WTC11 (cell line): ENCODE results near the gene RNF17. TPM values are rescaled to one million over a fixed set of nuclear protein-coding genes. Genes with fewer than 3 reads are reported as not detected.

ENCODE experiments used
- ATAC-seq: fragments of 200-7000 bp; cut with Tn5 transposase; 2 replicates; pipeline ENCODE4 v1.10.0; 2021; ENCODE audit warnings: mild to moderate bottlenecking, moderate library complexity
- CTCF ChIA-PET: fragments of 300-600 bp; sonication (Branson Sonifier 250); formaldehyde crosslinking; loops from one replicate; lab custom pipeline; 2021; ENCODE audit warnings: antibody characterized with exemption; lab: Charles Lee
- POLR2A ChIA-PET: fragments of 350-600 bp; sonication (Branson Sonifier 250); formaldehyde crosslinking; loops from one replicate; lab custom pipeline; 2021; ENCODE audit warnings: antibody characterized with exemption; lab: Charles Lee
- DNase-seq: peaks from one replicate; pipeline ENCODE4 v3.0.0; 2021; ENCODE audit warnings: low spot score
- H3K27ac Mint-ChIP-seq: 2 replicates; pipeline ENCODE4 v1.8.0; 2021; ENCODE audit warnings: mixed read lengths
- H3K27me3 Mint-ChIP-seq: 2 replicates; pipeline ENCODE4 v1.8.0; 2021; ENCODE audit warnings: low read depth, mild to moderate bottlenecking, moderate library complexity, mixed read lengths
- H3K36me3 Mint-ChIP-seq: 2 replicates; pipeline ENCODE4 v1.8.0; 2021; ENCODE audit warnings: mixed read lengths
- H3K4me1 Mint-ChIP-seq: 2 replicates; pipeline ENCODE4 v1.8.0; 2022; ENCODE audit warnings: mixed read lengths
- H3K4me3 Mint-ChIP-seq: 2 replicates; pipeline ENCODE4 v1.8.0; 2021; ENCODE audit warnings: mild to moderate bottlenecking, moderate library complexity, mixed read lengths
- H3K9me3 Mint-ChIP-seq: 2 replicates; pipeline ENCODE4 v1.8.0; 2021; ENCODE audit warnings: mixed read lengths
- ATF1 ChIP-seq: sonication (generic); formaldehyde crosslinking; IDR thresholded peaks from 2 replicates; pipeline ENCODE4 v1.8.1; 2023; ENCODE audit warnings: mild to moderate bottlenecking, moderate library complexity, missing genetic modification reagents
- ATF2 ChIP-seq: sonication (generic); formaldehyde crosslinking; IDR thresholded peaks from 2 replicates; pipeline ENCODE4 v1.8.1; 2022; ENCODE audit warnings: low read depth, missing genetic modification reagents, borderline replicate concordance
- IRF2 ChIP-seq: sonication (generic); formaldehyde crosslinking; IDR thresholded peaks from 2 replicates; pipeline ENCODE4 v1.8.0; 2022; ENCODE audit warnings: low read depth, missing genetic modification reagents, borderline replicate concordance
- JAZF1 ChIP-seq: fragments of 250-450 bp; sonication (Bioruptor Pico); IDR thresholded peaks from 2 replicates; pipeline ENCODE4 v1.9.0; 2021; ENCODE audit warnings: moderate library complexity, mild to moderate bottlenecking, inconsistent platforms
- MLX ChIP-seq: sonication (generic); formaldehyde crosslinking; IDR thresholded peaks from 2 replicates; pipeline ENCODE4 v1.8.1; 2023; ENCODE audit warnings: mild to moderate bottlenecking, missing genetic modification reagents, moderate library complexity
- NR1H2 ChIP-seq: sonication (generic); formaldehyde crosslinking; IDR thresholded peaks from 2 replicates; pipeline ENCODE4 v1.9.0; 2021; ENCODE audit warnings: mild to moderate bottlenecking, moderate library complexity, missing genetic modification reagents
- USF2 ChIP-seq: sonication (generic); formaldehyde crosslinking; IDR thresholded peaks from 2 replicates; pipeline ENCODE4 v1.8.1; 2023; ENCODE audit warnings: mild to moderate bottlenecking, missing genetic modification reagents, moderate library complexity
- ZBTB21 ChIP-seq: sonication (generic); formaldehyde crosslinking; IDR thresholded peaks from 2 replicates; pipeline ENCODE4 v1.8.1; 2023; ENCODE audit warnings: mild to moderate bottlenecking, missing genetic modification reagents, borderline replicate concordance
- ZNF317 ChIP-seq: sonication (generic); formaldehyde crosslinking; IDR thresholded peaks from 2 replicates; pipeline ENCODE4 v1.8.1; 2023; ENCODE audit warnings: low read depth, mild to moderate bottlenecking, moderate library complexity, missing genetic modification reagents, borderline replicate concordance
- total RNA-seq: library from RNA; stranded (reverse); gene quantifications from 3 replicates; pipeline ENCODE4 v1.2.3, GENCODE V29; 2021
- TF ChIP-seq, protein P1 (sequence below): sonication (generic); formaldehyde crosslinking; IDR thresholded peaks from 2 replicates; pipeline ENCODE4 v1.8.0; 2023; ENCODE audit warnings: mild to moderate bottlenecking, missing genetic modification reagents
- TF ChIP-seq, protein P2 (sequence below): sonication (generic); formaldehyde crosslinking; IDR thresholded peaks from 2 replicates; pipeline ENCODE4 v1.8.0; 2023; ENCODE audit warnings: missing genetic modification reagents
- TF ChIP-seq, protein P3 (sequence below): sonication (generic); formaldehyde crosslinking; IDR thresholded peaks from 2 replicates; pipeline ENCODE4 v1.8.0; 2023; ENCODE audit warnings: missing genetic modification reagents, mild to moderate bottlenecking, borderline replicate concordance

The RNF17 gene
- total RNA-seq, 1 experiment from 2014 or later = not detected

GRCh38 chr13:24860770-24861169, 96.8 kb downstream of the RNF17 start (continued):
- no peak for TF ChIP-seq JAZF1 (CRISPR knock-in tag)

DNA sequence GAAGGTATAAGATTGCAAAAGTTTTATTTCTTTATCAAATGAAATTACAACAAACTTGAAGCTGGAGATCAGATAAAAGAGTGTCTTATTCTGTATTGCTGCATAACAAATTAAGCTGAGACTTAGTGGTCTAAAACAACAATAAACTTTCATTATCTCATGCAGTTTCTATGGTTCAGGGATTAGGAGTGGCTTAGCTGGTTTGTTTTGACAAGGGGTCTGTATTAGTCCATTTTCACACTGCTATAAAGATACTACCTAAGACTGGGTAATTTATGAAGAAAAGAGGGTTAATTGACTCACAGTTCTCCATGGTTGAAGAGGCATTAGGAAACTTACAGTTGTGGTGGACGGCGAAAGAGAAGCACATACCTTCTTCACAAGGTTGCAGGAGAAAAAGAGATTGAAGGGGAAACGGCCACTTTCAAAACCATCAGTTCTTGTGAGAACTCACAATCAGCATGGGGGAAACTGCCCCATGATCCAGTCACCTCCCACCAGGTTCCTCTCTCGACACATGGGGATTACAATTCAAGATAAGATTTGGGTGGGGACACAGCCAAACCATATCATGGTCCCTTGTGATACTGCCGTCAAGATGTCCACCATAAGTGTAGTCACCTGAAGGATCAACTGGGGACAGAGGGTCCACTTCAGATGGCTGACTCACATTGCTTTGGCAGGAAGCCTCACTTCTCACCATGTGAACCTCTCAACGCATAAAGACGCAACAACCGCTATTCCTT, 97.8 kb downstream of the RNF17 start:
- Mint-ChIP-seq H3K9me3 (no peaks in the 10 kb centered on the region), H3K27me3 (no peaks in the 10 kb centered on the region), H3K4me1 (no peaks in the 10 kb centered on the region), H3K36me3 (no peaks in the 10 kb centered on the region), H3K4me3 (no peak overlapping the region), H3K27ac (no peak overlapping the region)
- ChIA-PET POLR2A (no interaction called here), CTCF (no interaction called here)
- ATAC-seq (no peak), DNase-seq (no peak)
- TF ChIP-seq ZNF317 (no peak), USF2 (CRISPR knock-in tag) (no peak), ZBTB21 (no peak), ATF2 (CRISPR knock-in tag) (no peak), IRF2 (no peak), NR1H2 (CRISPR knock-in tag) (no peak), MLX (no peak), JAZF1 (CRISPR knock-in tag) (no peak), ATF1 (CRISPR knock-in tag) (no peak)
- TF ChIP-seq, protein P1, sequence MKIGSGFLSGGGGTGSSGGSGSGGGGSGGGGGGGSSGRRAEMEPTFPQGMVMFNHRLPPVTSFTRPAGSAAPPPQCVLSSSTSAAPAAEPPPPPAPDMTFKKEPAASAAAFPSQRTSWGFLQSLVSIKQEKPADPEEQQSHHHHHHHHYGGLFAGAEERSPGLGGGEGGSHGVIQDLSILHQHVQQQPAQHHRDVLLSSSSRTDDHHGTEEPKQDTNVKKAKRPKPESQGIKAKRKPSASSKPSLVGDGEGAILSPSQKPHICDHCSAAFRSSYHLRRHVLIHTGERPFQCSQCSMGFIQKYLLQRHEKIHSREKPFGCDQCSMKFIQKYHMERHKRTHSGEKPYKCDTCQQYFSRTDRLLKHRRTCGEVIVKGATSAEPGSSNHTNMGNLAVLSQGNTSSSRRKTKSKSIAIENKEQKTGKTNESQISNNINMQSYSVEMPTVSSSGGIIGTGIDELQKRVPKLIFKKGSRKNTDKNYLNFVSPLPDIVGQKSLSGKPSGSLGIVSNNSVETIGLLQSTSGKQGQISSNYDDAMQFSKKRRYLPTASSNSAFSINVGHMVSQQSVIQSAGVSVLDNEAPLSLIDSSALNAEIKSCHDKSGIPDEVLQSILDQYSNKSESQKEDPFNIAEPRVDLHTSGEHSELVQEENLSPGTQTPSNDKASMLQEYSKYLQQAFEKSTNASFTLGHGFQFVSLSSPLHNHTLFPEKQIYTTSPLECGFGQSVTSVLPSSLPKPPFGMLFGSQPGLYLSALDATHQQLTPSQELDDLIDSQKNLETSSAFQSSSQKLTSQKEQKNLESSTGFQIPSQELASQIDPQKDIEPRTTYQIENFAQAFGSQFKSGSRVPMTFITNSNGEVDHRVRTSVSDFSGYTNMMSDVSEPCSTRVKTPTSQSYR (CRISPR knock-in tag) = no peak
- TF ChIP-seq, protein P2, sequence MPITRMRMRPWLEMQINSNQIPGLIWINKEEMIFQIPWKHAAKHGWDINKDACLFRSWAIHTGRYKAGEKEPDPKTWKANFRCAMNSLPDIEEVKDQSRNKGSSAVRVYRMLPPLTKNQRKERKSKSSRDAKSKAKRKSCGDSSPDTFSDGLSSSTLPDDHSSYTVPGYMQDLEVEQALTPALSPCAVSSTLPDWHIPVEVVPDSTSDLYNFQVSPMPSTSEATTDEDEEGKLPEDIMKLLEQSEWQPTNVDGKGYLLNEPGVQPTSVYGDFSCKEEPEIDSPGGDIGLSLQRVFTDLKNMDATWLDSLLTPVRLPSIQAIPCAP = no peak
- TF ChIP-seq, protein P3, sequence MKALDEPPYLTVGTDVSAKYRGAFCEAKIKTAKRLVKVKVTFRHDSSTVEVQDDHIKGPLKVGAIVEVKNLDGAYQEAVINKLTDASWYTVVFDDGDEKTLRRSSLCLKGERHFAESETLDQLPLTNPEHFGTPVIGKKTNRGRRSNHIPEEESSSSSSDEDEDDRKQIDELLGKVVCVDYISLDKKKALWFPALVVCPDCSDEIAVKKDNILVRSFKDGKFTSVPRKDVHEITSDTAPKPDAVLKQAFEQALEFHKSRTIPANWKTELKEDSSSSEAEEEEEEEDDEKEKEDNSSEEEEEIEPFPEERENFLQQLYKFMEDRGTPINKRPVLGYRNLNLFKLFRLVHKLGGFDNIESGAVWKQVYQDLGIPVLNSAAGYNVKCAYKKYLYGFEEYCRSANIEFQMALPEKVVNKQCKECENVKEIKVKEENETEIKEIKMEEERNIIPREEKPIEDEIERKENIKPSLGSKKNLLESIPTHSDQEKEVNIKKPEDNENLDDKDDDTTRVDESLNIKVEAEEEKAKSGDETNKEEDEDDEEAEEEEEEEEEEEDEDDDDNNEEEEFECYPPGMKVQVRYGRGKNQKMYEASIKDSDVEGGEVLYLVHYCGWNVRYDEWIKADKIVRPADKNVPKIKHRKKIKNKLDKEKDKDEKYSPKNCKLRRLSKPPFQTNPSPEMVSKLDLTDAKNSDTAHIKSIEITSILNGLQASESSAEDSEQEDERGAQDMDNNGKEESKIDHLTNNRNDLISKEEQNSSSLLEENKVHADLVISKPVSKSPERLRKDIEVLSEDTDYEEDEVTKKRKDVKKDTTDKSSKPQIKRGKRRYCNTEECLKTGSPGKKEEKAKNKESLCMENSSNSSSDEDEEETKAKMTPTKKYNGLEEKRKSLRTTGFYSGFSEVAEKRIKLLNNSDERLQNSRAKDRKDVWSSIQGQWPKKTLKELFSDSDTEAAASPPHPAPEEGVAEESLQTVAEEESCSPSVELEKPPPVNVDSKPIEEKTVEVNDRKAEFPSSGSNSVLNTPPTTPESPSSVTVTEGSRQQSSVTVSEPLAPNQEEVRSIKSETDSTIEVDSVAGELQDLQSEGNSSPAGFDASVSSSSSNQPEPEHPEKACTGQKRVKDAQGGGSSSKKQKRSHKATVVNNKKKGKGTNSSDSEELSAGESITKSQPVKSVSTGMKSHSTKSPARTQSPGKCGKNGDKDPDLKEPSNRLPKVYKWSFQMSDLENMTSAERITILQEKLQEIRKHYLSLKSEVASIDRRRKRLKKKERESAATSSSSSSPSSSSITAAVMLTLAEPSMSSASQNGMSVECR (CRISPR knock-in tag) = no peak
